ENCODE results near the gene GRPEL1. TPM values are rescaled to one million over a fixed set of nuclear protein-coding genes. Genes with fewer than 3 reads are reported as not detected.

Gene GRPEL1
- polyA plus RNA-seq, 1 of the 3 experiments (the other 2 are of a cell fraction), result 29.8 TPM

DNA sequence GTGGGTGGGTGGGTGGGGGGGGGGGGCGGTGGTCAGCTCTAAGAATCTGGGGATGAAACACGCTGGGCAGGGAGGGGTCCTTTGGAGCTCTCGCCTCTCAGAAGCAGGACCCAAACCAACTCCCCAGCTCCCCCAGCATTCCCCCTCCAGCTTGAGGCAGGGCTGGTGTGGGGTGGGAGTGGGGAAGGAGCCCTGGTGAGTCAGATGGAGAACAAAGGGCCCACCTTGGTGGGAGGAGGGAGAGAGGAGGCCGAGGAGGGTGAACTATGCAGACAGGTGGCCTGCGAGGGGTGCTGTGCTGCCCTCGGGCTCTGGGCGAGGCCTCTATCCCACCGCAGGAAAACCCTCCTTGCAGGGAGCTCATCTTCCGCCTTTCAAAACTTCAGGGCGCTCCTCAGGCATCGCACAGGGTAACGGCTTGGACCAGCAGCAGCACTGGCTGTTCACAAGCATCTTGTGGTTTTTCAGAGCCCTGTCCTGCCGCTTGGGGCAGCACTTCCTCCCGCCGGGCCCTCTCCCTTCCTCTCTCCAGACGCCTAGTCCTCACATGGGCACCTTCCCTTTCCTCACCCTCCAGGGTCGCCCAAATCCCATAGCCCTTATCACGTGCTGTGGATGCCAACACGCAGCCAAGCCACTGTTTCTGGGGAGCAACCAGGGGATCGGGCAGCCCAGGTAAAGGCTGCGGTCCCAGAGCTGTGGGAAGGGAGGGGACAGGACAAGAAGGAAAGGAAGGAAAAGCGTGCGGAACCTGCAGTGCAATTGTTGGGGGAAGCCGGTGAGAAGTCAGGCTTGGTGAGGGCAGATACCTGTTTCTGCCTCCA is 34.0 kb upstream of the GRPEL1 start:
- 14% methylated on average over 14 of the region's 24 CpGs for WGBS (ENCODE audit: low lambda C conversion rate)
- Histone ChIP-seq H3K27me3 (ENCODE audit: insufficient read depth) (no peaks in the 10 kb centered on the region), H3K36me3 (replicated peaks in 1 of 2; ENCODE audit: control insufficient read depth in 1 of 2, insufficient read depth in 2 of 2, low read length in 1 of 2) (no peaks in the 10 kb centered on the region), H3K79me2 (ENCODE audit: insufficient read depth) (no peaks in the 10 kb centered on the region), H3F3A (replicated peaks; ENCODE audit: insufficient read depth) (no peaks in the 10 kb centered on the region), H3K4me1 (ENCODE audit: control insufficient read depth in 1 of 2, insufficient read depth in 2 of 2, low read depth in 1 of 2, low read length in 1 of 2) (peaks cover 7 to 21% of the 10 kb centered on the region in 2 experiments; a peak in 2 of 4 replicates), H3K9me3 (no peaks in the 10 kb centered on the region), H3K4me3 (ENCODE audit: low read depth in 2 of 2, low read length in 1 of 2) (peak overlapping the region; percentile 68 to 82), H3K9ac (no peak overlapping the region), H3K9me2 (no peaks in the 10 kb centered on the region), H3K4me2 (peak overlapping the region; percentile 98), H3K27ac (ENCODE audit: low read depth in 2 of 2, low read length in 1 of 2) (peak overlapping the region in 1 of 2 experiments; percentile 44; a peak in 1 of 4 replicates), H2AFZ (ENCODE audit: low read depth) (peak overlapping the region; percentile 97), H4K20me1 (ENCODE audit: insufficient read depth) (no peaks in the 10 kb centered on the region)
- TF ChIP-seq, protein P1, sequence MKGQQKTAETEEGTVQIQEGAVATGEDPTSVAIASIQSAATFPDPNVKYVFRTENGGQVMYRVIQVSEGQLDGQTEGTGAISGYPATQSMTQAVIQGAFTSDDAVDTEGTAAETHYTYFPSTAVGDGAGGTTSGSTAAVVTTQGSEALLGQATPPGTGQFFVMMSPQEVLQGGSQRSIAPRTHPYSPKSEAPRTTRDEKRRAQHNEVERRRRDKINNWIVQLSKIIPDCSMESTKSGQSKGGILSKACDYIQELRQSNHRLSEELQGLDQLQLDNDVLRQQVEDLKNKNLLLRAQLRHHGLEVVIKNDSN (IDR thresholded peaks at IDR 0.05; ENCODE audit: borderline replicate concordance, low read depth), result 0 out of 2 replicates have a peak, but pooled peaks have one; percentile 6
- no peak for TF ChIP-seq EZH2phosphoT487 (IDR thresholded peaks at IDR 0.05; ENCODE audit: borderline replicate concordance, low read depth)
- TF ChIP-seq RAD21 (IDR thresholded peaks at IDR 0.05; ENCODE audit: low read length), result peak; percentile 45
- peak; percentile 70; the same call in 1 of the 2 replicates for TF ChIP-seq MAX (IDR thresholded peaks at IDR 0.05; ENCODE audit: low read depth)
- 0 out of 2 replicates have a peak, but pooled peaks have one; percentile 51 for TF ChIP-seq REST (IDR thresholded peaks at IDR 0.05; ENCODE audit: low read depth, low read length)
- TF ChIP-seq CTCF (IDR thresholded peaks at IDR 0.05), result peak; percentile 77
- peak; percentile 55; the same call in 1 of the 2 replicates for TF ChIP-seq MXI1 (IDR thresholded peaks at IDR 0.05; ENCODE audit: low read depth, low read length)
- TF ChIP-seq GABPA (IDR thresholded peaks at IDR 0.05; ENCODE audit: low read depth), result peak; percentile 44; the same call in 1 of the 2 replicates
- peak; percentile 14; the same call in 1 of the 2 replicates for TF ChIP-seq ELF1 (IDR thresholded peaks at IDR 0.05)
- TF ChIP-seq POLR2AphosphoS5 (IDR thresholded peaks at IDR 0.05; ENCODE audit: low read depth, low read length), result no peak
- DNase-seq, result peak; percentile 87
- ChIA-PET CTCF (interaction anchor here (0.6 to 2.8 kb wide), 43 partner anchors 8 to 553 kb away, joined by 3 to 14 read pairs (median 4); partner anchors contain the start of genes GRPEL1 and SORCS2), POLR2A (interaction anchor here (0.6 to 1.1 kb wide), 2 partner anchors 34 to 192 kb away, joined by 3 to 5 read pairs; partner anchors contain the start of genes GRPEL1 and TBC1D14)

Measured in SK-N-SH (cell line).